GM21367 (cell line): ENCODE measurements around the gene HELB.

ENCODE experiments used
- ATAC-seq: cut with Tn5 transposase; IDR thresholded peaks from one replicate; pipeline ENCODE4 v1.9.1; 2021; ENCODE audit not compliant: unreplicated experiment

Gene HELB

DNA sequence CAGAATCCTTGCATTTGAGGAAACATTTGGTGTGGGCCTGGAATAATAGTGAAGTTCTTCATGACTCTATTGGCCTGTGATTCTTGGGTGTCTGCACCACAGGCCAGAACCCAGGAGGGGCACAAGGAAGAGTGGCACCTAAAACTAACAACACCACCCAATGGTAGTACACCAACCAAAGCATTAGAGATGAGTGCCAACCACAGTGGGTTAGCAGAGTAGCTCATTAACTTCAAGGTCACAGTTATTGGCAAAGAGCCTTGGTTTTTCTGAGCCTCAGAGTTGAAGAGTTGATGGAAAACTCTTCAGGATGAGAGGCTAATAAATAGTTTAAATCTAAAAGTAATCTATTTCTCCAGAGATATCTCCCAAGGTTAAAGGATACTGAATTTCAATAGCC, 57.0 kb downstream of the HELB start:
- no peak for ATAC-seq

- no peak for ATAC-seq
These were observed 59.4 kb downstream of the HELB start for GRCh38 chr12:66361703-66362102.

- no peak for ATAC-seq
These were observed 63.6 kb downstream of the HELB start for GRCh38 chr12:66365718-66366490.

- ATAC-seq: no peak
These were observed 64.8 kb downstream of the HELB start for GRCh38 chr12:66367015-66367667.

GRCh38 chr12:66371982-66372381, 69.7 kb downstream of the HELB start:
- no peak for ATAC-seq

GRCh38 chr12:66375560-66375959, 73.3 kb downstream of the HELB start:
- no peak for ATAC-seq

GRCh38 chr12:66379616-66380015, 77.3 kb downstream of the HELB start:
- no peak for ATAC-seq

DNA sequence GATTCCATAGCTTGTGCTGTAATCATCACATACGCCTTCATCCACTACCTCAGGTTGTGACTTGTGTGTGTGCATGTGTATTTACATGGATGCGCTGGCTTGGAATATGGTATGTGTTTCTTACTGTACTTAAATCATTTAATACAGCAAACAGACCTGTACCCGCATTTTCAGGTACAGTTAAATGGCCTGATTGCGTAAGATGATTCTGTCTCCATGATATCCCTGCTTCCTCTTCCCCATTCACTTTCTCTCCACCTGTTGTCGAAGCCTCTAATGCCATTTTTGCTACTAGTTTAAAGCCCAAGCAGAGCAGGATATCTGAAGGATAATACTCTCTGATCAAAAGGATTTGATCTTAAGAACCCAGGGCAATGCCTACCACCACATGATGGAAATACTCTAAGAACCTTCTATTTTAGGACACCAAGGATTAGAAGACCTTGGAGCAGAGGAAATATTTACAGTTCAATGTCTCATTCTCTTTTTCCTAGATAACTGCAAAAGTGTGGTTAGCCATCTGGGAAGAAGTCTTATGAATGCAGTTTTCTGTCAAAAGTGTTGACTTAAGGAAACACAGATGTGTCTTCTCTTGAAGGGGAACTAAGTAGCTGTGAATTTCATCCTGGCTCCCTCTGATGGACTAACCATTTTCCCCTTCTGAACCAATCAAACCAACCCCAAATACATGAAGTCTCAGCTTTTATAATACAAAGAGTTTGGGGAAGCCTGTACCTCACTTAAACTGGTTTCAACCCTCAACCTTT, 78.7 kb downstream of the HELB start:
- ATAC-seq: no peak

DNA sequence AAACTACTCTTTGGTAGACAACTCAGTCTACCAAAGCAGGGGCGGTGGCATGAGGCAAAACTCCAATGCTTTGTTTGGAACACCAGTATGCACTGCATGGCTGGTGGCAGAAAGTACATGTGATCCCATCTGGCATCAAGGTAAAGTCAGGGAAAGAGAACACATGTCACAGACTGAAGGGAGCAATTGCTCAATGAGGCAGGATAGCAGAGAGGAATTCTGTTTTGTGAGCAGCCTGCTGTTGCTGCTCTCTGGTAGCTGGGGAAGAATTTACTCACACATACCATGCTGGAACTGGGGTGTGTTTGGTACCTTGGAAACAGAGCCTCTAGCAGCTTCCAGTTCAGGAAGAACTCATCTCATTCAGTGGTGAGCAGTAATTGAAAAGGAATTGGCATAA, 84.8 kb downstream of the HELB start:
- ATAC-seq: no peak
